ENCODE data around the gene EFNA3. TPM values are rescaled to one million over a fixed set of nuclear protein-coding genes. Genes with fewer than 3 reads are reported as not detected.

The EFNA3 gene
- polyA plus RNA-seq, 1 donor: 6.1 TPM

GRCh38 chr1:155044812-155045657 lies 33.6 kb upstream of the EFNA3 start:
- peak; percentile 50 for DNase-seq

DNA sequence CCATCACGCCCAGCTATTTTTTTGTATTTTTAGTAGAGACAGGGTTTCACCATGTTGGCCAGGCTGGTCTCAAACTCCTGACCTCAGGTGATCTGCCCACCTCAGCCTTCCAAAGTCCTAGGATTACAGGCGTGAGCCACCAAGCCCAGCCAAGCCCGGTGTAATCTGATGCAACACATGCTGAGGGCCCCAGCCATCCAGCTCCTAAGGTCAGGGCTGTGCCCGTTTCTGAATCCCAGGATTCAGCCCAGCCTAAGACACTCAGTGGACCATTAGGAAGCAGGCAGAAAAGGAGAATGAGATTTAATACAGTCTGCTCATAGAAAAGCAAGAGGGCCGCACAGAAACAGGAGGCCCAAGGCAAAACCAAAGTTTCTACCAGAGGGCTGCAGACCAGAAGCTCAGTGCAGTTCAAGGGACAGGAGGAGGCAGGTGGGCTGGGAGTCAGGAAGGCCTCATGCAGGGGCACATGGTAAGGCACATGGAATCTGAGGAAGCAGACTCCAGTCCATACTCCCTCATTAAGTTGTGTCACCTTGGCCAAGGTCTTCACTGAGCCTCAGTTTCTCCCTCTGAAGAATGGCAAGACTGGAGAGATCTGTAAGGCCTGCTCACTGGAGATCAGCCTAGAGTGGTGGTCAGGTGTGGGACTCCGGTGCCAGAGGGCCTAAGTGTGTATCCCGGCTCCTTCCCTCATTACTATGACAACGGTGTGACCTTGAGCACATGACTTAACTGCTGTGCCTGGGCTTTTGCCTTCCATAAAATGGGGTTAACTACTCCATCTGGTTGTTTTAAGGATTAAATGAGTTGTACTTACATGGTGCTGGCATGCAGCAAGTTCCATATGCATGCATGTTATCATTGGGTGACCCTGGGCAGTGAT lies 29.9 kb upstream of the EFNA3 start:
- no peak for DNase-seq

- DNase-seq: no peak
Observed at GRCh38 chr1:155049651-155050559, 28.7 kb upstream of the EFNA3 start.

DNA sequence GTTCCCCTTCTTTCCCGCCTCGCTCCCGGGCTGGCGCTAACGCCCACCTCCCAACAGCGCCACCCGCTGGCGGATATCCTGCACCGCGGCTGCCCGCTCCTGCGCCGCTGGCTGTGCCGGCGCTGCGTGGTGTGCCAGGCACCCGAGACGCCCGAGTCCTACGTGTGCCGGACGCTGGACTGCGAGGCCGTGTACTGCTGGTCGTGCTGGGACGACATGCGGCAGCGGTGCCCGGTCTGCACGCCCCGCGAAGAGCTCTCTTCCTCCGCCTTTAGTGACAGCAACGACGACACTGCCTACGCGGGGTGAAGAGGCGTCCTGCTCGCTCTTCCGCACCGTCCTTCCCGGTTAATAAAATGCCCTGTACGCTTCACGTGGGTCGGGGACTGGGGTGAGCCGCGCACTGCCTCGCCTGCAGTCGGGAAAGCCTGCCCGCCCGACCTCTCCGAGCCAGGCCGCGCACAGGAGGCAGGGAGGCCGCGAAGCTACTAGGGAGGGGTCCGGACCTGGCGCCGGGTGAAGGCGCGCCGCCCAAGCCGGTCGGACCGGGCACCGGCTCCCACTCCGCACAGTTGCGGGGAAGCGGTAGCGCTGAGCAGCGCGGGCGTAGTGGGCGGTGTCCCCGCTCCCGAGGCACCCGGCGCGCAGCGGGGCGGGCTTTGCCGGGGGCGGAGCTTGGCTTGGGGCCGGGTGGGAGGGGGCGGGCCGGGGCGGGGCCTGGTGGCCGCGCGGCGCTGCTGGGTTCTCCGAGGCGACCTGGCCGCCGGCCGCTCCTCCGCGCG lies 27.9 kb upstream of the EFNA3 start, which contains the start of gene ADAM15:
Gene ADAM15 (plus strand): TSS at position 757 of the 782 bp plus-strand sequence. CDS start 71 bp downstream, outside the sequence.
- DNase-seq: peak; percentile 64

DNA sequence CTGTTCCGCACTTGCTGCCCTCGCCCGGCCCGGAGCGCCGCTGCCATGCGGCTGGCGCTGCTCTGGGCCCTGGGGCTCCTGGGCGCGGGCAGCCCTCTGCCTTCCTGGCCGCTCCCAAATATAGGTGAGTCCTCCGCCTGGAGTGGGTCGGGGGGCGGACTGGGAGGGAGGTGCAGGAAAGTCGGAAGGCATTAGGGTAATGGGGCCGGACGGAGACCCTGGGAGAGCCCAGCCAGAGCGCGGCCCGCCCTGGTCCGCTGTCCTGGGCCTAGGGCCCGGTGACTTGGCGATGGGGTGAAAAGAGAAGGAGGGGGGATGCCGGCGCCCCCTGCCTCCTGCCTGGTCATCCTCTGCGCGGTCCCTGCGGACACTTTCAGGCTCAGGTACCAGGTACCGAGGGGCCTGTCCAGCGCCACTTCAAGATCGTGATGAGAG lies 27.3 kb upstream of the EFNA3 start:
- no peak for DNase-seq

GRCh38 chr1:155051777-155052398 lies 26.7 kb upstream of the EFNA3 start:
- no peak for DNase-seq

GRCh38 chr1:155052439-155053395 lies 25.9 kb upstream of the EFNA3 start:
- DNase-seq: no peak

DNA sequence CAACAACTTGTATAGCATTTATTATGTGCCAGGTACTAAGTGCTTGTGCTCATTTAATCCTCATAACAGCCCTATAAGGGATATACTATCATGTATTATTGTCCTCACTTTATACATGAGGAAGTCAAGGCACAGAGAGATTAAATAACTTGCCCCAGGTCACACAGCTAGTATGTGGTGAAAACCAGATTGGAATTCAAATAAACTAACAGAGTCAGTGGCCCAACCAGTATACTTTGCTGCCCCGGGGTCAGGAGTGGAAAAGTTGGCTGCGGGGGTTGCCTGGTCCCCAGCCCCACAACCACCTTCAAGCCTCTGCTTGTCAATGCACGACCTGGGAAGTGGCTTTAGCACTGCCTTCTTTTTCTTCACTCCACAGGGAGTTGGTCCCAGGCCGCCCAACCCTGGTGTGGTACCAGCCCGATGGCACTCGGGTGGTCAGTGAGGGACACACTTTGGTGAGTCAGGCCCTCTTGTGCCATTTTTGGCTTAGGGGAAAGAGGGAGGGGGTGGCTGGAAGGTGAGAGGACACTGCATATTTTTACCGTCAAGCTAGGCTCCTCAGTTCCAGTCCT lies 25.0 kb upstream of the EFNA3 start:
- DNase-seq: no peak

- no peak for DNase-seq
Observed at GRCh38 chr1:155057104-155057503, 21.5 kb upstream of the EFNA3 start.

- DNase-seq: no peak
Observed at GRCh38 chr1:155057788-155058211, 20.8 kb upstream of the EFNA3 start.

DNA sequence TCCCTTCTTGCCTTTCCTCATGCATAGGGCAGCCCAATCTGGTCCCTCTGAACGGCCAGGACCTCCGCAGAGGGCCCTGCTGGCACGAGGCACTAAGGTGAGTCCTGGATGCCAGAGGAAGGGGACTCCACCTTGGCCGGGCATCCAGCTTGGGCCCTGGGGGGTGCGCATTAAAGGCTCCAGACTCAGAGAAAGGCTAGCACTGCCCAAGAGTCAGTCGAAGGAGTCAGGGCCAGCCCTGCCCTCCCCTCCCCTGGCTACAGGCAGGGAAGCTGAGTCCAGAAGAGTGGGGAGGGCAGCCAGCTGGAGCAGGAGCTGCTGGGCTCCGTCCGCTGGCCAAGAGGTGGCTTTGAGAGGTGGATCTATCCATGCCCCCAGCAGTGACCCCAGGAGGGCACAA lies 17.9 kb upstream of the EFNA3 start:
- no peak for DNase-seq

DNA sequence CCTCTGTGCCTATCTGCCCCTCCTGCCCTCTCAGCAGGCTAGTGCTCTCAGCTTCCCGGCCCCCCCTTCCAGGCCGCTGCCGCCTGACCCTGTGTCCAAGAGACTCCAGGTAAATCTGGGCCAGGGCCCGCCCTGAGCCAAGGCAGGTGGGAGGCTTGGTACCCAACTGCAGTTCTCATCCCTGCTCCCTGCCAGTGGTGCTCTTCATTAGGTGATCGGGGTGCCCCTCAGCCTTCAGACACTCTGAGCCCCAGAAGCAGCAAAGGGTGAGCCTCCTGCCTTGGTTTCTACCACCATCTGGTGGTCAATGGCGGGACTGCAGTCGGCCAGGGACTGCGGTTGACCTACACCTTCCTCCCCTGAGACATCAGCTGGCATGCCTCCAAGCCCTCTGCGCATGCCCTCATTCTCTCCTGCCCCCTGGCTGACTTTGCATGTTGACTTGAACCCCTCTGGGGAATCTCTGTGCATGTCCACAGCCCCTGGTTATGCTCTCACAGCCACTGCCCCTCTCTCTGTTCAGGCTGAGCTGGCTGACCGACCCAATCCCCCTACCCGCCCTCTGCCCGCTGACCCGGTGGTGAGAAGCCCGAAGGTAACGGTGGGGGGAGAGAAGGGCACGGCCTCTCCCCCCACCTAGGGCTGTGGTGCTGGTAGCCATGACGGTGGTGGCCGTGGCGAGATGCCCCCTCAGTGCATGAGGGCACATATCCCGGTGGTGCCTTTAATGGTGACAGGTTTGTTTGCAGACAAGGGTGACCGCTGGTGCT lies 17.1 kb upstream of the EFNA3 start:
- DNase-seq: peak; percentile 84

DNA sequence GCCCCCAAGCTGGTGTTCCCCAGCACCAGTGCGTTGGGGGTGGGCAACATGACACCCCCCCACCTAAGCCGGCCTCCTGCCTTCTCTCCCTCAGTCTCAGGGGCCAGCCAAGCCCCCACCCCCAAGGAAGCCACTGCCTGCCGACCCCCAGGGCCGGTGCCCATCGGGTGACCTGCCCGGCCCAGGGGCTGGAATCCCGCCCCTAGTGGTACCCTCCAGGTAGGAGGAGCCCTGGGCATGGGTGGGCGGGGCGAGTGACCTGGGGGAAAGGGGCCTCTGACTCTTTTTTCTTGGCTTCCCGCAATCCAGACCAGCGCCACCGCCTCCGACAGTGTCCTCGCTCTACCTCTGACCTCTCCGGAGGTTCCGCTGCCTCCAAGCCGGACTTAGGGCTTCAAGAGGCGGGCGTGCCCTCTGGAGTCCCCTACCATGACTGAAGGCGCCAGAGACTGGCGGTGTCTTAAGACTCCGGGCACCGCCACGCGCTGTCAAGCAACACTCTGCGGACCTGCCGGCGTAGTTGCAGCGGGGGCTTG lies 16.4 kb upstream of the EFNA3 start:
- no peak for DNase-seq

DNA sequence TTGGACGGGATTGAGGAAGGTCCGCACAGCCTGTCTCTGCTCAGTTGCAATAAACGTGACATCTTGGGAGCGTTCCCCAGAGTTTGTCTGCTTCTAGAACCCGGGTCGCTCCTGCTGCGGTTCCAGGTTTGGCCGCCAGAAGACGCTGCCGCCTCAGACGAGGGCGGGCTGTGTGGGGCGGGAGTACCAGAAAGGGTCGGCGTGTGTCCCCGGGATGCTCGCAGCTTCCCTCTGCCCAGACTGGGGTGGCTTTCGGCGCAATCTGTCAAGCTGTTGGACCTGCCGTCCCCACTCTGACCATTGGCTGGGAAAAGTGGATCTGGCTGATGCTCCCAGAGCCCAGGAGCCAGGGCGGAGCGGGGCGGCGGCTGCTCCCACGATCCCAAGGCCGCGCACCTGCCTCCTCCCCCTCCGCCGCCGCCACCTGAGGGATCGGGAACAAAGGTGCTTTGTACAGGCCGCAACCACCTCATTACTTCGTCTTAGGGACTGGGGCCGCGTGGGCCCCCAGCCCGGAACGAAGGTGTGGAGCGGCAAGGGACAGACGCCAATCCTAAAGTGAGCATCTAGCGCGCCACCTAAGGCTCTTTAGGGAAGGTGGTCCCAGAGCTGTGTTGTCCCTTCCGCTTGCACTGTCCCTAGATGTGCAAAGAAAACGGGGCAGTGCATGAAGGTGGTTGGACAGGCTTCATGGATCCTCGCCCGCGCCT lies 15.8 kb upstream of the EFNA3 start:
- no peak for DNase-seq

DNA sequence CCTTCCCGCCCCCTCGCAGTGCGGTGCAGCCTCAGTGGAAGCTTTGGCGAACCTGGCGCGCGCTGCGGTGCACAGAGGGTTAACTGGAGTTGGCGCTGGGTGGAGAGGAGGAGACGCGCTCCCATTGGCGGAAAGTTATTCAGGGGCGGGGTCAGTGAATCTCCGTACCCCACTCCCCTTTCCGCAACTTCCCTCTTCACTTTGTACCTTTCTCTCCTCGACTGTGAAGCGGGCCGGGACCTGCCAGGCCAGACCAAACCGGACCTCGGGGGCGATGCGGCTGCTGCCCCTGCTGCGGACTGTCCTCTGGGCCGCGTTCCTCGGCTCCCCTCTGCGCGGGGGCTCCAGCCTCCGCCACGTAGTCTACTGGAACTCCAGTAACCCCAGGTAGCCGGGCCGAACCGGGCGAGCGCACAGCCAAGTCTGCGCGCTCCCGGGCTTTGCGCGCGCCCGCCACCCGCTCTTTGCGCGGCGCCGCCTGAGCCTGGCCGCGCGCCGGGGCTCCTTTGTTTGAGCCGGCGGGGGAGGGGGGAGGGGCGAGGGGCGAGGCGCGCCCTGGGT lies 15.0 kb upstream of the EFNA3 start, which contains the start of gene EFNA4:
Gene EFNA4 (plus strand): TSS at position 191 of the 561 bp plus-strand sequence. CDS start 84 bp downstream, at position 275.
- DNase-seq: peak; percentile 91

DNA sequence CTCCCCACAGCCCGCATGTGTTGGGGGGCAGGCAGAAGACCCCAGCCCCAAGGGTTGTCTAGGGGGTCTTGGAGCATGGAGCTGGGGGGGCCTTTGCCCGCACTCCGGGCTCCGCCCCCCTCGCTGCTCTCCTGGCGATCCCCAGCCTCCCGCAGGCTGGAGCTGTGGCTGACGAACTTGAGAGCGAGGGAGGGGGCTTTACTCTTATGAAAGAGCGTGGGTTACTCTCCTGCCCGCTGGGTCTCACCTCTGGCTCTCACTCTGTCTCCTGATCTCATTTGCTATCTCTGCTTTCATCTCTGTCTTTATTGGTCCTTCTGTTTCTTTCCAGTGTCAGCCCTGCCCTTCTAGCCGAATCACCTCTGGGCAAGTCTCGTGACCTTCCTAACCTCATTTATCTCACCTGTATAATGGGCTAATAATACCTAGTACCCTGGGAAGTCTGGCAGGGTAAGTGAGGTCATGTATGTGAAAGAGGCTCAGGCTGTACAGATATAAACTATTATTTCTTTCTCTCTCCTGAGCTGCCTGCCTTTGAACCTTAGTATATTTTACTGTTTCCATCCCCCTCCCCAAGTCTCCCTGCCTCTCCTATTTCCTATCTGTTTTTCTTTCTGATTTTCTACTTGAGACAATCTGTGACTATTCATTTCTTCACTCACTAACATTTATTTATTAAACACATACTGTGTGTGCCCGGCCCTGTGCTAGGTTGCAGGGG lies 14.4 kb upstream of the EFNA3 start:
- DNase-seq: no peak
